GM19463 (cell line): ENCODE measurements around the gene PARD3B.

Experiments
- ATAC-seq: cut with Tn5 transposase; IDR thresholded peaks from one replicate; pipeline ENCODE4 v1.9.1; 2021; ENCODE audit warnings: mild to moderate bottlenecking, moderate library complexity; ENCODE audit not compliant: unreplicated experiment

Gene PARD3B

DNA sequence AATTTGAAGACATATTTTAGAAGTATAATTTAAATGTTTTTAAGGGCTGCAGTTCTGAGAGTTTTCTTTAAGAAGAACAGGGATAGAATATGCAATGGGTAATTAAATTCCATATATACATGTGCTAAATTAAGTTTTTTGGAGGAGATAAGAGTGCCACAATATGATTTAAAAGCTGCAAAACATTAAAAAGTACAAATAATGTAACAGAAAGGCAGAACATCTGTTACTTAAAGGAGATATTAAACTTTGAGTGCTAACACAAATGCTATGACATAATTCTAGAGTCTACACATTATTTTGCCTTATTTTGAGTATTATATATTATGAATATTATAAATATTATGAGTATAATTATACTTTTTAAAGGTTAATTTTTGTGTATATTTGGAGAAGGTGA, 102.4 kb downstream of the PARD3B start:
- no peak for ATAC-seq

DNA sequence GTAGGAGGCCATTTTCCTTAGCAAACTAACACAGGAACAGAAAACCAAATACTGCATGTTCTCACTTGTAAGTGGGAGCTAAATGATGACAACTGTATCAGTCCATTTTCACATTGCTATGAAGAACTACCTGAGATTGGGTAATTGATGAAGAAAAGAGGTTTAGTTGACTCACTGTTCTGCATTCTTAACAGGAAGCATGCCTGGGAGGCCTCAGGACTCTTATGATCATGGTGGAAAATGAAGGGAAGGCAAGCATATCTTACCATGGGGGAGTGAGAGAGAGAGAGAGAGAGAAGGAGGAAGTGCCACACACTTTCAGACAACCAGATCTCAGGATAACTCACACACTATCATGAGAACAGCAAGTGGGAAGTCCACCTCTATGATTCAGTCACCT, 105.3 kb downstream of the PARD3B start:
- ATAC-seq, result no peak

- no peak for ATAC-seq
These were observed 106.8 kb downstream of the PARD3B start for GRCh38 chr2:204652063-204652462.

GRCh38 chr2:204654669-204655068, 109.4 kb downstream of the PARD3B start:
- ATAC-seq, result no peak

DNA sequence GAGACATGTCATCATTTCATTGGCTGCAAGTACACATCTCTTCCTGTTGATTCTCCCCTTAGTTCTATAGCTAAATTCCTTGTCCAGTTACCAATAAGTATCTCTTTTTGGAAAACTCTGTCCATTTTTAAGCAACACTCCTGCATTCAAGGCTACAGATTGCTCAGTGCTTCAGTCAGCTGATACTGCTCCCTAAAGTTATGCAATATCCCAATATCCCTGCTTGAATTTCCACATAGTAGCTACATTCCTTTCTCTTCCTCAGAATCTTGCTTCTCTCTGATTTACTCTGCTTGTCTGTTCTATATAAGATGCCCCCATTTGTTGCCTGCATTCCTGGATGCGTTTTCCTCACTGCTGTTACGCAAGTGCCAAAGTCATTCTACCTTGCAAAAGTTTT, 109.8 kb downstream of the PARD3B start:
- no peak for ATAC-seq

- ATAC-seq, result no peak
These were observed 110.4 kb downstream of the PARD3B start for GRCh38 chr2:204655626-204656025.

DNA sequence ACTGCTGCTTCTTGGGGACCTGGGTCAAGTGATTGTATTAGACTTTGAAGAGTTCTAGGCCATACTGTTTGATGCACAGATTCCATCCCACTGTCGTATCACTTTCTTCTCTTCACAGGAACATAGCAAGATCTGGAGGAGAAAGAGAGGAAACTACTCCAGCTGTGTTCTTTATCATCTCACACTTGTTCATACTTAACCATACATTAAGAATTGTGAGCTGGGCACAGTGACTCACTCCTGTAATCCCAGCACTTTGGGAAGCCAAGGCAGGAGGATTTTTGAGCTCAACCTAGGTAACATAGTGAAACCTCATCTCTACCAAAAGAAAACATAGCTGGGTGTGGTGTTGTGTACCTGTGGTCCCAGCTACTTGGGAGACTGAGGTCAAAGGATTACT, 111.7 kb downstream of the PARD3B start:
- ATAC-seq, result no peak

DNA sequence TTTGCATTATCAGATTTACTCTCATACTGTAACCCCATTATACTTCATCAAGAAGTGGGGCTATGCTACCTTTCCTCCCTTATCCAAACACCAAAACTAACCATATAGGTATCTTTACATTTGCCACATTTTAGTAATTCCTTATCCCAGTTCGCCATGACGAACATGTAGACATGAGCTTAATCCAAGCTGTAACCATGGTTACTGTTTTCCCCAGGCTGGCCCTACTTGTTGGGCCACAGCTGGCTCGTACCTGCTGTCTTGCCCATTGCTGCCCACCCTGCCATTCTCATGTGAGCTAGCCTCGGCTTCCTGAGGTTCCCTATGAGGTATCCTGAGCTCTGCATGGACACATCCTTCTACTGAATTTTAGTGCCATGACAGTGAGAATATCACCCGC, 117.7 kb downstream of the PARD3B start:
- no peak for ATAC-seq

GRCh38 chr2:204663816-204664425, 118.6 kb downstream of the PARD3B start:
- ATAC-seq, result no peak

GRCh38 chr2:204664708-204665121, 119.4 kb downstream of the PARD3B start:
- ATAC-seq, result no peak

GRCh38 chr2:204665207-204665606, 119.9 kb downstream of the PARD3B start:
- no peak for ATAC-seq

GRCh38 chr2:204665771-204666170, 120.5 kb downstream of the PARD3B start:
- ATAC-seq, result no peak

DNA sequence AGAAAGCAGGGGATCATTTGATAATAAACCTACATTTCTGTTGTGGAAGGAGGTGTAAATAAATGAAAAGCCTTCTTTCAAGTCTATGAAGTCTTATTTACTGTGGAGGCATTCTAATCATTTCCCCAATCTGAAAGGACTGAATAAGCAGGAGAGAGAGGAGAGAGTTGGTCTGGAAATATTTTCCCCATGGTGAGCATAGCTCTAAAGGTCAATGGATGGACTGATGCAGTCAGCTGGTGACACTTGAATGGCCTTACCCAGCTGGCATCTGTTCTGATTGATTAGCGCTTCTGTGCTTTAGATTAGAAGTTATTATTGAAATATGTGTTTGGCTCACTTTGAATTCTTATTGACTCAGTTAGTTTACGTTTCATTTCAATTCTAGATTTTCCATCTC, 122.7 kb downstream of the PARD3B start:
- ATAC-seq, result no peak

DNA sequence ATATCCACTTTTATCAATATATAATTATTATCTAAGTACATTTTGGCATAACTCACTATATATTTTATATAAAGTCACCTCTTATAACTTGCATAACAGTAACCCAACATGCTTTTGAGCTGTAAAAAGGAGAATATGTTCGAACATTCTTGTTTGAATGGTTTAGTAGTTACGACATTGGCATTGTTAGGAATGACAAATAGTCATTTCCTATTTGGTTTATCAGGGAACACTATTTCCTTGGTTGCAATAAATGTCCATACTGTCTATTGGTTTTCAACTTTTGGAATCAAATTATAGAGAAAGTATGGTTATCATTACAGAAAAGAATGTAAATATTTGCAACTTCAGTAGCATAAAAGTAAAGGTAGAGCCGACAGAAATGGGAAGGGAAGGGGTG, 124.1 kb downstream of the PARD3B start:
- no peak for ATAC-seq

GRCh38 chr2:204670124-204670523, 124.8 kb downstream of the PARD3B start:
- ATAC-seq, result no peak

DNA sequence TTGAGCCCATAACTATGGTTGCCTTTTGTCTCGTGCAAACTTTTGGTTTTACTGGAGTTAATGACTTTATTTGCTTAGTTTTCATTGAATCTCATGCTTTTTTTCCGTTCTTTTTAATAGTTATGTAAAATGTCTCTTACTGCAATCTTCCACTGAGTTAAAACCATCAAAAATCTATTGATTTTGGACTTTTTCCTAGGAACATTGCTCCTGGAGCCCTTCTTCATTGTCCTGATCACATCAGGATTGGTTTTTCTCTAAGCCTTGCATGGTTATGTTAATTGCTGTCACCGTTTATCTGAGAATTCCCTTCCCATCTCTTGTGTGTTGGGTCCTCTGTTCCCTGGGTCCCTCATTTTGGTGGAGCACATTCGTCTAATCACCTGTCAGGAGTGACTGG, 125.5 kb downstream of the PARD3B start:
- ATAC-seq, result no peak

- no peak for ATAC-seq
These were observed 127.5 kb downstream of the PARD3B start for GRCh38 chr2:204672772-204673171.

GRCh38 chr2:204673877-204674276, 128.6 kb downstream of the PARD3B start:
- no peak for ATAC-seq

GRCh38 chr2:204678031-204678430, 132.8 kb downstream of the PARD3B start:
- no peak for ATAC-seq

DNA sequence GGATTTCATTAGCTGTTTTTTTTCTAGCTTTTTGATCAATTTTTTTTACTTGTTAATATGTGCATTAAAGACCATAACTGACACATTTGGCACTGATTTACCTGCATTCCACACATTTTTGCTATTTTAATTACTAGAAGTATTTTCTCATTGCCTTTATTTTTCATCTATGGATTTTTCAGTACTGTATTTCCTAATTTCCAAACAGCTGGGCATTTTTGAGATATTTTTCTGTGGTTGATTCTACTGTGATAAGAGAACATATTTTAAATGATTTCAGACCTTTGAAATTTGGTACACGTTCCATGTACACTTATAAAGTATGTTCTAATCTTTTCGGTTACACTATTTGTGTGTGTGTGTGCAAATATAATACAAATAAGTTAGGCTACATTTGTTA, 135.3 kb downstream of the PARD3B start:
- no peak for ATAC-seq

GRCh38 chr2:204681412-204681811, 136.1 kb downstream of the PARD3B start:
- ATAC-seq, result no peak

- no peak for ATAC-seq
These were observed 138.1 kb downstream of the PARD3B start for GRCh38 chr2:204683384-204683783.

- ATAC-seq, result no peak
These were observed 141.1 kb downstream of the PARD3B start for GRCh38 chr2:204686406-204686805.
